Activated B cell treated with CpG ODN at 0.5 μM for 24 hours (primary cell): ENCODE results near the gene TACO1. TPM values are rescaled to one million over a fixed set of nuclear protein-coding genes. Genes with fewer than 3 reads are reported as not detected.

Experiments used
- ATAC-seq: fragments of 200-7000 bp; cut with Tn5 transposase; one replicate; pipeline ENCODE4 v1.10.0; 2021; ENCODE audit warnings: low read depth, mild to moderate bottlenecking, moderate library complexity
- CTCF ChIA-PET: fragments of 350-600 bp; sonication (Branson Sonifier 250); formaldehyde crosslinking; loops from one replicate; lab custom pipeline; 2021; ENCODE audit warnings: antibody characterized with exemption; lab: Charles Lee
- POLR2A ChIA-PET: fragments of 350-600 bp; sonication (Branson Sonifier 250); formaldehyde crosslinking; loops from one replicate; lab custom pipeline; 2021; ENCODE audit warnings: antibody characterized with exemption; lab: Charles Lee
- DNase-seq: peaks from one replicate; pipeline ENCODE4 v3.0.0; 2022
- H3K27ac Mint-ChIP-seq: one replicate; pipeline ENCODE4 v1.8.0; 2020; ENCODE audit warnings: mixed read lengths
- H3K27me3 Mint-ChIP-seq: one replicate; pipeline ENCODE4 v1.8.0; 2021; ENCODE audit warnings: mixed read lengths
- H3K36me3 Mint-ChIP-seq: one replicate; pipeline ENCODE4 v1.8.0; 2021; ENCODE audit warnings: low read depth, mixed read lengths
- H3K4me1 Mint-ChIP-seq: one replicate; pipeline ENCODE4 v1.8.0; 2021; ENCODE audit warnings: mixed read lengths
- H3K4me3 Mint-ChIP-seq: one replicate; pipeline ENCODE4 v1.8.0; 2020; ENCODE audit warnings: mild to moderate bottlenecking, mixed read lengths
- H3K9me3 Mint-ChIP-seq: one replicate; pipeline ENCODE4 v1.8.0; 2020; ENCODE audit warnings: mixed read lengths
- CTCF ChIP-seq: fragments of 200-600 bp; IDR thresholded peaks from one replicate; pipeline ENCODE4 v1.8.0; 2022; ENCODE audit warnings: antibody characterized with exemption, mild to moderate bottlenecking
- intact Hi-C: fragments of 100-400 bp; cut with micrococcal nuclease; formaldehyde crosslinking; loops from one replicate; pipeline ENCODE4 v1.15.1; 2024
- total RNA-seq: library from RNA; stranded (reverse); gene quantifications from 2 replicates; pipeline ENCODE4 v1.2.3, GENCODE V29; 2022

TACO1 gene
- total RNA-seq, 1 donor from 2014 or later: 19.1 TPM

GRCh38 chr17:63631062-63631461, 30.4 kb downstream of the TACO1 start:
- Mint-ChIP-seq H3K27ac (no peak overlapping the region), H3K36me3 (peaks cover 41% of the 10 kb centered on the region)

GRCh38 chr17:63631626-63632025, 30.9 kb downstream of the TACO1 start:
- ATAC-seq (no peak), DNase-seq (no peak)
- peaks cover 46% of the 10 kb centered on the region for H3K36me3 Mint-ChIP-seq
- H3K27ac Mint-ChIP-seq: no peak overlapping the region
- ChIA-PET CTCF (no interaction called here), POLR2A (no interaction called here)
- peaks cover 9% of the 10 kb centered on the region for H3K4me1 Mint-ChIP-seq
- no peak overlapping the region for H3K4me3 Mint-ChIP-seq
- H3K9me3 Mint-ChIP-seq: no peaks in the 10 kb centered on the region
- intact Hi-C loops: no loop called here
- no peak for TF ChIP-seq CTCF
- no peaks in the 10 kb centered on the region for H3K27me3 Mint-ChIP-seq

More at GRCh38 chr17:63631062-63631461, 30.4 kb downstream of the TACO1 start:
- CTCF ChIA-PET: no interaction called here
- DNase-seq (no peak), ATAC-seq (no peak)
- no peaks in the 10 kb centered on the region for H3K9me3 Mint-ChIP-seq
- H3K27me3 Mint-ChIP-seq: no peaks in the 10 kb centered on the region
- TF ChIP-seq CTCF: no peak
- intact Hi-C loops: no loop called here
- peaks cover 13% of the 10 kb centered on the region for H3K4me1 Mint-ChIP-seq
- POLR2A ChIA-PET: no interaction called here
- H3K4me3 Mint-ChIP-seq: no peak overlapping the region

- H3K27ac Mint-ChIP-seq: no peak overlapping the region
- H3K27me3 Mint-ChIP-seq: no peaks in the 10 kb centered on the region
- H3K4me3 Mint-ChIP-seq: no peak overlapping the region
- intact Hi-C loops: no loop called here
- ChIA-PET CTCF (no interaction called here), POLR2A (interaction anchor here (0.6 to 1.1 kb wide), 2 partner anchors 12 kb away, joined by 6 to 8 read pairs; partner anchors contain the start of gene MAP3K3)
- H3K36me3 Mint-ChIP-seq: peaks cover 61% of the 10 kb centered on the region
- TF ChIP-seq CTCF: no peak
- H3K9me3 Mint-ChIP-seq: no peaks in the 10 kb centered on the region
- peaks cover 5% of the 10 kb centered on the region for H3K4me1 Mint-ChIP-seq
- ATAC-seq (no peak), DNase-seq (no peak)
Observed at GRCh38 chr17:63633742-63634141, 33.0 kb downstream of the TACO1 start.

GRCh38 chr17:63634163-63634562, 33.5 kb downstream of the TACO1 start:
- H3K9me3 Mint-ChIP-seq: no peaks in the 10 kb centered on the region
- no peak overlapping the region for H3K4me3 Mint-ChIP-seq
- POLR2A ChIA-PET: interaction anchor here (0.6 to 1.1 kb wide), 2 partner anchors 12 kb away, joined by 6 to 8 read pairs; partner anchors contain the start of gene MAP3K3
- H3K27me3 Mint-ChIP-seq: no peaks in the 10 kb centered on the region
- no peak for TF ChIP-seq CTCF
- H3K36me3 Mint-ChIP-seq: peaks cover 60% of the 10 kb centered on the region
- ATAC-seq (no peak), DNase-seq (no peak)
- H3K4me1 Mint-ChIP-seq: peaks cover 5% of the 10 kb centered on the region
- CTCF ChIA-PET: no interaction called here
- no peak overlapping the region for H3K27ac Mint-ChIP-seq
- intact Hi-C loops: no loop called here

- H3K9me3 Mint-ChIP-seq: no peaks in the 10 kb centered on the region
- TF ChIP-seq CTCF: no peak
- no peak overlapping the region for H3K4me3 Mint-ChIP-seq
- ATAC-seq: no peak
- H3K27me3 Mint-ChIP-seq: no peaks in the 10 kb centered on the region
- H3K27ac Mint-ChIP-seq: no peak overlapping the region
- peaks cover 5% of the 10 kb centered on the region for H3K4me1 Mint-ChIP-seq
- POLR2A ChIA-PET: no interaction called here
- CTCF ChIA-PET: no interaction called here
- H3K36me3 Mint-ChIP-seq: peaks cover 62% of the 10 kb centered on the region
- intact Hi-C loops: no loop called here
- DNase-seq: no peak
Observed at GRCh38 chr17:63634816-63635215, 34.1 kb downstream of the TACO1 start.
